Subcutaneous adipose tissue (tissue), 4 donors: ENCODE results near the gene CHCHD4. TPM values are rescaled to one million over a fixed set of nuclear protein-coding genes. Genes with fewer than 3 reads are reported as not detected.

ENCODE experiments used
- total RNA-seq, 4 donors: library from RNA; depleted of rRNA; stranded (reverse); fragments of >200 nt; gene quantifications; one replicate each; pipeline ENCODE4 v1.1.0, GENCODE V29; 2016
- TF ChIP-seq, protein P1 (sequence below): fragments of 450-650 bp; IDR thresholded peaks from one replicate; pipeline ENCODE4 v1.5.1; 2016; ENCODE audit warnings: low read depth, mild to moderate bottlenecking, control low read depth, antibody characterized with exemption, moderate library complexity

The CHCHD4 gene
- total RNA-seq, 4 donors from 2014 or later, result 11.7 to 18.6 (median 14.5) TPM

- TF ChIP-seq, protein P1, sequence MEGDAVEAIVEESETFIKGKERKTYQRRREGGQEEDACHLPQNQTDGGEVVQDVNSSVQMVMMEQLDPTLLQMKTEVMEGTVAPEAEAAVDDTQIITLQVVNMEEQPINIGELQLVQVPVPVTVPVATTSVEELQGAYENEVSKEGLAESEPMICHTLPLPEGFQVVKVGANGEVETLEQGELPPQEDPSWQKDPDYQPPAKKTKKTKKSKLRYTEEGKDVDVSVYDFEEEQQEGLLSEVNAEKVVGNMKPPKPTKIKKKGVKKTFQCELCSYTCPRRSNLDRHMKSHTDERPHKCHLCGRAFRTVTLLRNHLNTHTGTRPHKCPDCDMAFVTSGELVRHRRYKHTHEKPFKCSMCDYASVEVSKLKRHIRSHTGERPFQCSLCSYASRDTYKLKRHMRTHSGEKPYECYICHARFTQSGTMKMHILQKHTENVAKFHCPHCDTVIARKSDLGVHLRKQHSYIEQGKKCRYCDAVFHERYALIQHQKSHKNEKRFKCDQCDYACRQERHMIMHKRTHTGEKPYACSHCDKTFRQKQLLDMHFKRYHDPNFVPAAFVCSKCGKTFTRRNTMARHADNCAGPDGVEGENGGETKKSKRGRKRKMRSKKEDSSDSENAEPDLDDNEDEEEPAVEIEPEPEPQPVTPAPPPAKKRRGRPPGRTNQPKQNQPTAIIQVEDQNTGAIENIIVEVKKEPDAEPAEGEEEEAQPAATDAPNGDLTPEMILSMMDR, result no peak
Measured at GRCh38 chr3:14123308-14124222, 1.1 kb downstream of the CHCHD4 start.

- TF ChIP-seq, protein P1, result no peak
Measured at GRCh38 chr3:14122301-14122700, 2.4 kb downstream of the CHCHD4 start.

DNA sequence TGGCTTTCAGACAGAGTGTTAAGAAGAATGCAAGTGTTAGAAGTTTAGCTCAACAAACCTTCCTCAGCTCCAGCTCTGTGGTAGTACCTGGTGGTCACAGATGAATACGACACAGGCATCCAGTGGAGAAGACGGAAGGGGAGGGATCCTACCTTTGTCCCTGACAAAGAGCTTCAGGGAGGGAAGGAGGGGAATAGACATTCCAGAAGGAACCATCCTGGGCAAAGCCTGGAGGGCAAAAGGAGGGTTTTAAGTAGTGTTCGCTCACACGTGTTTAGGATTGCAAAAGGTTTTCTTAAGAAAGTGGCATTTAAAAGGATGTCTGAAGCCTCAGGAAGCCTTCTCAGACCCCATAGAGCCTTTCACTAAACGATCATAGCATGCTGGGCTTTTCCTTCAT is 2.8 kb downstream of the CHCHD4 start:
- TF ChIP-seq, protein P1, result no peak

GRCh38 chr3:14120111-14120920 is 4.4 kb downstream of the CHCHD4 start:
- TF ChIP-seq, protein P1, result no peak

- TF ChIP-seq, protein P1, result no peak
Measured at GRCh38 chr3:14119651-14120050, 5.0 kb downstream of the CHCHD4 start.

DNA sequence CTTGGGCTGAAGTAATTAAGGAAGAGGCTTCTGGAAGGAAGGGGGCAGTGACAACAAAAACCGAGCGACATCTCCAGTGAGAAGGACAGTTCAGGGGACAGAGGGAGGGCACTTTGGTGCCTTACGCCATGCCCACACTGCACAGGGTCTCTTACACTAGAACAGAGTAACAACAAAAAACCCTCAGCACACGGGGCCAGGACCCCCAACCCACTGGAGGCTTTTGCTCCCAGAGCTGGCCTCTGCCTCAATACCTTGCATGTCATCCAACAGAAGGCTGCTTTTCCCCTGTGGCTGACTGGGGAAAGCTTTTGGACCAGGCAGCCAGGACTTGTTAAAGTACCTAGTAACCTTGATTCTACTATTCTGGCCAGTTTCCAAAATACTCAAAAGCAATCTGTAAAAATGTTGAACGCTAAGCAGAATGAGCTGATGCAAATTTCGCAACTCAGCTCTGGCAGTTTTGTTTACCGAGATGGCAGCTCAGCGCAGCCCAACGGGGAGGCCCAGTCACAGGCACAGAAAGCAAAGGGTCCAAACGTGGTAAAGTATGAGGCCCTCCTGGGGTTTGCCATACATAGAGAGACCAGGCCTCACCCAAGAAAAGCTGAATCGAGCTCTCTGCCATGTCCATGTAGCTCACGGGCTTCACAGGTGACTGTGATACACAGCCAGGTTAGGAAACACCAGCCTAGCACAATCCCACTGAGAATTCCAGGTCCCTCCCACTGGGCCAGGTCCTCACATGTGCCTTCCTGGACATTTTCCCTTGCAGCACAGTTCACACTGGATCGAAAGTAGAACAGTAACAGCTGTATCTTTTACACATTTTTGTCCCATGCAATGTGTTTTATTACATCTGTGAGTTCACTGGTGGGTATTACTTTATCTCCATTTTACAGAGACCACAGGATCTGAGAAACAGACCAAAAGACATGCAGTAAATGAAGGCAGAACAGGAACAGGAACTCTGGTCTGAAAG is 6.0 kb downstream of the CHCHD4 start:
- TF ChIP-seq, protein P1, result no peak
